H9 (cell line): ENCODE results near the gene PARD6B. TPM values are rescaled to one million over a fixed set of nuclear protein-coding genes. Genes with fewer than 3 reads are reported as not detected.

ENCODE experiments used
- DNase-seq: peaks from one replicate; pipeline ENCODE4 v3.0.0-alpha.2; 2017
- H2AFZ ChIP-seq: one replicate; pipeline ENCODE4 v1.6.1; 2013; ENCODE audit warnings: mild to moderate bottlenecking, low read length, control low read depth, moderate library complexity
- H2AK5ac ChIP-seq: 2 replicates; pipeline ENCODE4 v1.6.1; 2013; ENCODE audit warnings: low read length, control low read depth, mixed read lengths; ENCODE audit not compliant: insufficient read length
- H2BK120ac ChIP-seq: one replicate; pipeline ENCODE4 v1.6.1; 2013; ENCODE audit warnings: low read depth, mild to moderate bottlenecking, low read length, control low read depth, inconsistent platforms; ENCODE audit not compliant: poor library complexity, severe bottlenecking
- H2BK12ac ChIP-seq: 2 replicates; pipeline ENCODE4 v1.6.1; 2013; ENCODE audit warnings: low read length, control low read depth, mixed read lengths, low read depth; ENCODE audit not compliant: insufficient read length
- H2BK15ac ChIP-seq: 2 replicates; pipeline ENCODE4 v1.6.1; 2013; ENCODE audit warnings: low read depth, low read length, control low read depth
- H2BK20ac ChIP-seq: one replicate; pipeline ENCODE4 v1.6.1; 2013; ENCODE audit warnings: low read depth, mild to moderate bottlenecking, low read length, control low read depth, inconsistent platforms; ENCODE audit not compliant: poor library complexity, severe bottlenecking
- H2BK5ac ChIP-seq: 2 replicates; pipeline ENCODE4 v1.6.1; 2013; ENCODE audit warnings: low read length, control low read depth, mixed read lengths; ENCODE audit not compliant: insufficient read length
- H3K14ac ChIP-seq: 2 replicates; pipeline ENCODE4 v1.6.1; 2013; ENCODE audit warnings: low read length, control low read depth; ENCODE audit not compliant: insufficient read depth
- H3K18ac ChIP-seq: 2 replicates; pipeline ENCODE4 v1.6.1; 2013; ENCODE audit warnings: low read depth, mild to moderate bottlenecking, mixed read lengths, low read length, control low read depth; ENCODE audit not compliant: insufficient read length
- H3K23ac ChIP-seq: 2 replicates; pipeline ENCODE4 v1.6.1; 2013; ENCODE audit warnings: low read length, control low read depth, mixed read lengths, low read depth; ENCODE audit not compliant: insufficient read length
- H3K23me2 ChIP-seq: 2 replicates; pipeline ENCODE4 v1.6.1; 2013; ENCODE audit warnings: low read depth, mild to moderate bottlenecking, mixed read lengths, low read length, control low read depth; ENCODE audit not compliant: insufficient read length, poor library complexity, severe bottlenecking
- H3K27ac ChIP-seq: 2 replicates; pipeline ENCODE4 v1.5.1; 2013; ENCODE audit warnings: low read length, control low read depth, mixed read lengths, low read depth; ENCODE audit not compliant: insufficient read length
- H3K27me3 ChIP-seq: 2 replicates; pipeline ENCODE4 v1.6.1; 2013; ENCODE audit warnings: low read length, control low read depth, inconsistent platforms; ENCODE audit not compliant: insufficient read depth
- H3K4ac ChIP-seq: 2 replicates; pipeline ENCODE4 v1.6.1; 2013; ENCODE audit warnings: low read depth, mild to moderate bottlenecking, control low read depth, inconsistent platforms, low read length, moderate library complexity
- H3K4me1 ChIP-seq: 2 replicates; pipeline ENCODE4 v1.6.1; 2013; ENCODE audit warnings: low read length, control low read depth, inconsistent platforms; ENCODE audit not compliant: insufficient read depth
- H3K4me2 ChIP-seq: 2 replicates; pipeline ENCODE4 v1.6.1; 2013; ENCODE audit warnings: low read length, control low read depth, mixed read lengths; ENCODE audit not compliant: insufficient read length, insufficient read depth
- H3K56ac ChIP-seq: 2 replicates; pipeline ENCODE4 v1.6.1; 2013; ENCODE audit warnings: low read depth, mild to moderate bottlenecking, mixed read lengths, low read length, control low read depth; ENCODE audit not compliant: insufficient read length
- H3K79me1 ChIP-seq: 2 replicates; pipeline ENCODE4 v1.6.1; 2013; ENCODE audit warnings: low read depth, mild to moderate bottlenecking, moderate library complexity, low read length, control low read depth, inconsistent platforms; ENCODE audit not compliant: insufficient read depth, poor library complexity, severe bottlenecking
- H3K79me2 ChIP-seq: 2 replicates; pipeline ENCODE4 v1.6.1; 2013; ENCODE audit warnings: low read length, control low read depth, inconsistent platforms; ENCODE audit not compliant: insufficient read depth
- H3K9ac ChIP-seq: 2 replicates; pipeline ENCODE4 v1.6.1; 2013; ENCODE audit warnings: low read length, control low read depth, mixed read lengths; ENCODE audit not compliant: insufficient read length; ENCODE audit errors: extremely low read depth
- H3K9me3 ChIP-seq: one replicate; pipeline ENCODE4 v1.6.1; 2013; ENCODE audit warnings: low read depth, low read length, inconsistent platforms; ENCODE audit not compliant: control insufficient read depth
- H3T11ph ChIP-seq: one replicate; pipeline ENCODE4 v1.6.1; 2013; ENCODE audit warnings: mild to moderate bottlenecking, low read length, control low read depth, inconsistent platforms
- H4K20me1 ChIP-seq: one replicate; pipeline ENCODE4 v1.6.1; 2013; ENCODE audit not compliant: control insufficient read depth, insufficient read length, insufficient read depth
- H4K5ac ChIP-seq: 2 replicates; pipeline ENCODE4 v1.6.1; 2013; ENCODE audit warnings: low read depth, mild to moderate bottlenecking, mixed read lengths, low read length, control low read depth; ENCODE audit not compliant: insufficient read length
- H4K8ac ChIP-seq: replicated peaks from 2 replicates; pipeline ENCODE4 v1.6.1; 2013; ENCODE audit warnings: low read length, control low read depth, mixed read lengths, low read depth; ENCODE audit not compliant: insufficient read length
- H4K91ac ChIP-seq: 2 replicates; pipeline ENCODE4 v1.6.1; 2013; ENCODE audit warnings: low read depth, mild to moderate bottlenecking, moderate library complexity, mixed read lengths, low read length, control low read depth; ENCODE audit not compliant: insufficient read length
- H3K27ac Mint-ChIP-seq, 3 experiments: 2 replicates in 2 of 3; 3 replicates in 1 of 3; pipeline ENCODE4 v1.8.0; 2020 to 2021; ENCODE audit warnings: mixed read lengths in 3 of 3, mild to moderate bottlenecking in 1 of 3, moderate library complexity in 1 of 3
- H3K27me3 Mint-ChIP-seq: 2 replicates; pipeline ENCODE4 v1.8.0; 2021; ENCODE audit warnings: low read depth, mild to moderate bottlenecking, moderate library complexity, mixed read lengths
- H3K36me3 Mint-ChIP-seq, 3 experiments: 2 replicates in 2 of 3; 3 replicates in 1 of 3; pipeline ENCODE4 v1.8.0; 2020 to 2021; ENCODE audit warnings: low read depth in 3 of 3, mixed read lengths in 3 of 3; ENCODE audit not compliant: insufficient read depth in 1 of 3
- H3K4me1 Mint-ChIP-seq, 2 experiments: 2 replicates each; pipeline ENCODE4 v1.8.0; 2020; ENCODE audit warnings: mixed read lengths in 2 of 2
- H3K4me3 Mint-ChIP-seq, 2 experiments: 2 replicates in 1 of 2; 3 replicates in 1 of 2; pipeline ENCODE4 v1.8.0; 2020 to 2021; ENCODE audit warnings: mild to moderate bottlenecking in 2 of 2, mixed read lengths in 2 of 2, moderate library complexity in 1 of 2
- H3K9me3 Mint-ChIP-seq, 2 experiments: 2 replicates in 1 of 2; 3 replicates in 1 of 2; pipeline ENCODE4 v1.8.0; 2020; ENCODE audit warnings: mild to moderate bottlenecking in 2 of 2, mixed read lengths in 2 of 2, moderate library complexity in 1 of 2
- WGBS: extraction: QIAGEN DNeasy Blood & Tissue Kit; methylation state at CpG from one replicate; pipeline ENCODE4 v1.1.7; 2013; ENCODE audit warnings: missing lambda C conversion rate, low lambda C conversion rate, mixed read lengths; ENCODE audit not compliant: insufficient read length; ENCODE audit errors: extremely low coverage; 5-methylcytosine and 5-hydroxymethylcytosine counted together
- total RNA-seq: library from RNA; stranded (reverse); gene quantifications from 2 replicates; pipeline ENCODE4 v1.2.1, GENCODE V29; 2021
- TF ChIP-seq, protein P1 (sequence below): fragments of 200-600 bp; sonication (generic); conservative IDR thresholded peaks from 3 replicates; pipeline ENCODE4 v1.8.0; 2021; ENCODE audit warnings: antibody characterized with exemption, mild to moderate bottlenecking

PARD6B gene
- total RNA-seq, 1 experiment from 2014 or later: 27.4 TPM

- H4K8ac ChIP-seq: no peak overlapping the region
- no peak overlapping the region for H3K4me3 Mint-ChIP-seq
- WGBS: no CpG with 5 or more reads among the region's 3 CpGs
- H2BK5ac ChIP-seq: no peak overlapping the region
- no peak overlapping the region for H3K23ac ChIP-seq
- H3T11ph ChIP-seq: no peak overlapping the region
- no peaks in the 10 kb centered on the region for H4K20me1 ChIP-seq
- no peak for DNase-seq
- H3K4ac ChIP-seq: no peak overlapping the region
- H3K56ac ChIP-seq: no peak overlapping the region
- TF ChIP-seq, protein P1, sequence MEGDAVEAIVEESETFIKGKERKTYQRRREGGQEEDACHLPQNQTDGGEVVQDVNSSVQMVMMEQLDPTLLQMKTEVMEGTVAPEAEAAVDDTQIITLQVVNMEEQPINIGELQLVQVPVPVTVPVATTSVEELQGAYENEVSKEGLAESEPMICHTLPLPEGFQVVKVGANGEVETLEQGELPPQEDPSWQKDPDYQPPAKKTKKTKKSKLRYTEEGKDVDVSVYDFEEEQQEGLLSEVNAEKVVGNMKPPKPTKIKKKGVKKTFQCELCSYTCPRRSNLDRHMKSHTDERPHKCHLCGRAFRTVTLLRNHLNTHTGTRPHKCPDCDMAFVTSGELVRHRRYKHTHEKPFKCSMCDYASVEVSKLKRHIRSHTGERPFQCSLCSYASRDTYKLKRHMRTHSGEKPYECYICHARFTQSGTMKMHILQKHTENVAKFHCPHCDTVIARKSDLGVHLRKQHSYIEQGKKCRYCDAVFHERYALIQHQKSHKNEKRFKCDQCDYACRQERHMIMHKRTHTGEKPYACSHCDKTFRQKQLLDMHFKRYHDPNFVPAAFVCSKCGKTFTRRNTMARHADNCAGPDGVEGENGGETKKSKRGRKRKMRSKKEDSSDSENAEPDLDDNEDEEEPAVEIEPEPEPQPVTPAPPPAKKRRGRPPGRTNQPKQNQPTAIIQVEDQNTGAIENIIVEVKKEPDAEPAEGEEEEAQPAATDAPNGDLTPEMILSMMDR: no peak
- H2BK12ac ChIP-seq: no peak overlapping the region
- H3K36me3 Mint-ChIP-seq: no peaks in the 10 kb centered on the region; a peak in 1 of 7 replicates
- H3K79me1 ChIP-seq: no peaks in the 10 kb centered on the region
- H3K9me3 Mint-ChIP-seq: no peaks in the 10 kb centered on the region
- no peaks in the 10 kb centered on the region for H3K9me3 ChIP-seq
- no peak overlapping the region for H4K5ac ChIP-seq
- no peak overlapping the region for H2BK20ac ChIP-seq
- H3K23me2 ChIP-seq: no peaks in the 10 kb centered on the region
- no peak overlapping the region for H3K18ac ChIP-seq
- H2AFZ ChIP-seq: no peak overlapping the region
- no peak overlapping the region for H2AK5ac ChIP-seq
- H3K79me2 ChIP-seq: no peaks in the 10 kb centered on the region
- H3K27ac Mint-ChIP-seq: no peak overlapping the region
- no peak overlapping the region for H2BK15ac ChIP-seq
- no peaks in the 10 kb centered on the region; the same call in 1 of the 2 replicates for H3K4me1 ChIP-seq
- no peak overlapping the region for H3K27ac ChIP-seq
- no peak overlapping the region for H2BK120ac ChIP-seq
- no peaks in the 10 kb centered on the region; the same call in 1 of the 2 replicates for H3K27me3 ChIP-seq
- H3K14ac ChIP-seq: no peak overlapping the region
- peaks cover 25 to 35% of the 10 kb centered on the region in 2 experiments for H3K4me1 Mint-ChIP-seq
- H3K27me3 Mint-ChIP-seq: peaks cover 2% of the 10 kb centered on the region
- H4K91ac ChIP-seq: no peak overlapping the region
- H3K4me2 ChIP-seq: no peak overlapping the region
- no peak overlapping the region for H3K9ac ChIP-seq
These were observed 15.7 kb upstream of the PARD6B start for GRCh38 chr20:50715694-50716093.
